Breast epithelium (tissue), 4 donors: ENCODE data around the gene MRPS10. TPM values are rescaled to one million over a fixed set of nuclear protein-coding genes. Genes with fewer than 3 reads are reported as not detected.

ENCODE experiments used
- DNase-seq, 2 donors: peaks; one replicate each; pipeline ENCODE4 v3.0.0-alpha.2; 2019; ENCODE audit warnings: low spot score in 2 of 2
- H3K27ac ChIP-seq, 2 donors: fragments of 200-600 bp; sonication (generic) in 1 of 2; one replicate each; pipeline ENCODE4 v1.5.1; 2016 to 2019; ENCODE audit warnings: mild to moderate bottlenecking in 1 of 2
- H3K27me3 ChIP-seq, 2 donors: fragments of 200-600 bp; sonication (generic) in 1 of 2; one replicate each; pipeline versions ENCODE4 v1.5.1 to v1.6.0; 2017 to 2019; ENCODE audit warnings: control low read depth in 1 of 2, mild to moderate bottlenecking in 1 of 2
- H3K36me3 ChIP-seq: fragments of 200-600 bp; one replicate; pipeline ENCODE4 v1.5.1; 2019
- H3K4me1 ChIP-seq, 2 donors: fragments of 200-600 bp; sonication (generic); one replicate each; pipeline ENCODE4 v1.5.1; 2016 to 2019; ENCODE audit warnings: control low read depth in 1 of 2
- H3K4me3 ChIP-seq, 3 donors: fragments of 200-600 bp; sonication (generic); 1 replicate in 2 of 3; 2 replicates in 1 of 3; pipeline ENCODE4 v1.5.1; 2016 to 2019; ENCODE audit warnings: mild to moderate bottlenecking in 3 of 3, moderate library complexity in 2 of 3
- H3K9me3 ChIP-seq, 2 donors: fragments of 200-600 bp; sonication (generic) in 1 of 2; one replicate each; pipeline ENCODE4 v1.5.1; 2016 to 2019; ENCODE audit warnings: control low read depth in 1 of 2
- POLR2A ChIP-seq: fragments of 450-650 bp; IDR thresholded peaks from one replicate; pipeline ENCODE4 v1.6.1; 2016; ENCODE audit warnings: antibody characterized with exemption, mild to moderate bottlenecking, moderate library complexity
- POLR2AphosphoS5 ChIP-seq, 3 donors: sonication (generic); formaldehyde crosslinking; IDR thresholded peaks; one replicate each; pipeline ENCODE4 v1.6.1; 2017; ENCODE audit warnings: antibody characterized with exemption in 3 of 3
- intact Hi-C: fragments of 100-400 bp; cut with DNase I; formaldehyde crosslinking; loops from one replicate; pipeline ENCODE4 v1.15.1; 2023; ENCODE audit warnings: low total_unique reads
- total RNA-seq, 3 donors: library from RNA; depleted of rRNA; stranded (reverse); fragments of >200 nt; gene quantifications; one replicate each; pipeline ENCODE4 v1.1.0, GENCODE V29; 2016
- TF ChIP-seq, protein P1 (sequence below), 3 donors: fragments of 450-650 bp; IDR thresholded peaks; one replicate each; pipeline ENCODE4 v1.5.1; 2016 to 2017; ENCODE audit warnings: antibody characterized with exemption in 3 of 3, mild to moderate bottlenecking in 3 of 3, moderate library complexity in 3 of 3

MRPS10 gene
- total RNA-seq, 3 donors from 2014 or later: 25.6 to 37.0 (median 33.4) TPM

- Histone ChIP-seq H3K27ac (no peak overlapping the region), H3K36me3 (no peaks in the 10 kb centered on the region), H3K4me3 (no peak overlapping the region), H3K9me3 (no peaks in the 10 kb centered on the region), H3K27me3 (no peaks in the 10 kb centered on the region), H3K4me1 (no peaks in the 10 kb centered on the region)
- DNase-seq: no peak
- TF ChIP-seq, protein P1, sequence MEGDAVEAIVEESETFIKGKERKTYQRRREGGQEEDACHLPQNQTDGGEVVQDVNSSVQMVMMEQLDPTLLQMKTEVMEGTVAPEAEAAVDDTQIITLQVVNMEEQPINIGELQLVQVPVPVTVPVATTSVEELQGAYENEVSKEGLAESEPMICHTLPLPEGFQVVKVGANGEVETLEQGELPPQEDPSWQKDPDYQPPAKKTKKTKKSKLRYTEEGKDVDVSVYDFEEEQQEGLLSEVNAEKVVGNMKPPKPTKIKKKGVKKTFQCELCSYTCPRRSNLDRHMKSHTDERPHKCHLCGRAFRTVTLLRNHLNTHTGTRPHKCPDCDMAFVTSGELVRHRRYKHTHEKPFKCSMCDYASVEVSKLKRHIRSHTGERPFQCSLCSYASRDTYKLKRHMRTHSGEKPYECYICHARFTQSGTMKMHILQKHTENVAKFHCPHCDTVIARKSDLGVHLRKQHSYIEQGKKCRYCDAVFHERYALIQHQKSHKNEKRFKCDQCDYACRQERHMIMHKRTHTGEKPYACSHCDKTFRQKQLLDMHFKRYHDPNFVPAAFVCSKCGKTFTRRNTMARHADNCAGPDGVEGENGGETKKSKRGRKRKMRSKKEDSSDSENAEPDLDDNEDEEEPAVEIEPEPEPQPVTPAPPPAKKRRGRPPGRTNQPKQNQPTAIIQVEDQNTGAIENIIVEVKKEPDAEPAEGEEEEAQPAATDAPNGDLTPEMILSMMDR (IDR thresholded peaks at IDR 0.05): no peak
- TF ChIP-seq POLR2A (no peak), POLR2AphosphoS5 (IDR thresholded peaks at IDR 0.05) (no peak)
- intact Hi-C loops: no loop called here
These were observed 24.3 kb upstream of the MRPS10 start for GRCh38 chr6:42241915-42242314.

DNA sequence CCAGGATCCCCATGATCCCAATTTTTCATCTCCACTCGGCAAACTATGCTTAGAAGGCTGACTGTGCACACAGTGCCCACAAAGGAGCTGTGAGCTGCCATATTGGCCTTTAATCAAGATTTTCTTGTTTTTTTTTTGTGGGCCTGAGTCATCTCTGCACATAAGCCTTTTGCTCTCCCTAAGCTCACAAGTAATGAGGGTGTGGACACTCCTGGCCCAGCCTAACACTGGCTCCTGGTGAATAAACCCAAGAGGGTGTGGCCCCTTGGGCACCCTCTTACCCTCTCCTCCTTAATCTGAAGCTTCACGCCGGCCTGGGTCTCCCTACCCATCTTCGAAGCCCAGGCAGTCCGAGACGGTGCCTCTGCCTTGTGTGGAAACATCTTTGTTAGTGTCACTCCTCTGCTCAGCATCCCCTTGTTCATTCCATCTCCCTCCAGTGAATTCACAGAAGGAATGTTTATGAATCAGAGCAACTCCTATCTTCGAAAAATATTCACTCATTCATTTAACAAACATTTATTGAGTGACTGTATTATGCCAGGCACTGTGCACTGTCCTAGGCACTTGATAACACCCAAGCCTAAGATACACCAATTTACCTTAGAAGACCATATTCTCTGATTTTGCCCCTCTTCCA lies 22.2 kb upstream of the MRPS10 start:
- no peak overlapping the region for H3K27ac ChIP-seq
- H3K4me1 ChIP-seq: no peaks in the 10 kb centered on the region
- H3K9me3 ChIP-seq: no peaks in the 10 kb centered on the region
- H3K27me3 ChIP-seq: no peaks in the 10 kb centered on the region
- TF ChIP-seq, protein P1 (IDR thresholded peaks at IDR 0.05): no peak
- no peak for TF ChIP-seq POLR2AphosphoS5 (IDR thresholded peaks at IDR 0.05)
- H3K4me3 ChIP-seq: no peak overlapping the region
- no peaks in the 10 kb centered on the region for H3K36me3 ChIP-seq
- intact Hi-C loops: no loop called here
- DNase-seq: no peak

GRCh38 chr6:42239333-42239732 lies 21.7 kb upstream of the MRPS10 start:
- no peaks in the 10 kb centered on the region for H3K36me3 ChIP-seq
- DNase-seq: no peak
- no peak for TF ChIP-seq POLR2A
- TF ChIP-seq POLR2AphosphoS5 (IDR thresholded peaks at IDR 0.05): no peak
- TF ChIP-seq, protein P1 (IDR thresholded peaks at IDR 0.05): no peak
- H3K4me1 ChIP-seq: no peaks in the 10 kb centered on the region
- H3K4me3 ChIP-seq: no peak overlapping the region
- intact Hi-C loops: no loop called here
- H3K27me3 ChIP-seq: no peaks in the 10 kb centered on the region
- H3K9me3 ChIP-seq: no peaks in the 10 kb centered on the region
- no peak overlapping the region for H3K27ac ChIP-seq

DNA sequence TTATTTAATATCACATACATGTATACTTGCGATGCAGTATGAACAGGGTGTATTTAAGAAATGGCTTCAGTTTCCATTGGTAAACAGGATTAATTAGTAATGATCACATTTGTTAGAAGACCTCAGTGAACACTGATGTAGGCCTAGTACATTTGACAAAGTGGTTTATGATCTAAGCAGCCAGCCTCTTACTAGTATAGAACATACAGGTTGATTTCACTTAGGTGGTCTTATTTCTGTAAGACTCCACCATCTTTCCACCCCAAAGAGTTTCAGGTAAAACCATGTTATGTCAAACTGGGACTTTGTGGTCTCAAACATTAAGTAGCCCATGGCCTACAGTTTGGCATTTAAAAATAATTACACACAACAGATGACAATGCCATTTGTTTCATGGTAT lies 20.2 kb upstream of the MRPS10 start:
- H3K4me3 ChIP-seq: no peak overlapping the region
- TF ChIP-seq POLR2A: no peak
- TF ChIP-seq, protein P1 (IDR thresholded peaks at IDR 0.05): no peak
- TF ChIP-seq POLR2AphosphoS5 (IDR thresholded peaks at IDR 0.05): no peak
- no peaks in the 10 kb centered on the region for H3K27me3 ChIP-seq
- no peaks in the 10 kb centered on the region for H3K9me3 ChIP-seq
- no peaks in the 10 kb centered on the region for H3K4me1 ChIP-seq
- intact Hi-C loops: no loop called here
- H3K27ac ChIP-seq: no peak overlapping the region
- no peaks in the 10 kb centered on the region for H3K36me3 ChIP-seq
- no peak for DNase-seq

GRCh38 chr6:42236682-42237473 lies 19.2 kb upstream of the MRPS10 start:
- no peaks in the 10 kb centered on the region for H3K27me3 ChIP-seq
- no peaks in the 10 kb centered on the region for H3K36me3 ChIP-seq
- no peak overlapping the region for H3K27ac ChIP-seq
- H3K4me3 ChIP-seq: no peak overlapping the region
- no peaks in the 10 kb centered on the region for H3K9me3 ChIP-seq
- no peak for DNase-seq
- H3K4me1 ChIP-seq: no peaks in the 10 kb centered on the region
- TF ChIP-seq, protein P1 (IDR thresholded peaks at IDR 0.05): no peak
- no peak for TF ChIP-seq POLR2AphosphoS5 (IDR thresholded peaks at IDR 0.05)
- TF ChIP-seq POLR2A: no peak
- intact Hi-C loops: no loop called here
